GM12878 (cell line): ENCODE results near the gene BCO1. TPM values are rescaled to one million over a fixed set of nuclear protein-coding genes. Genes with fewer than 3 reads are reported as not detected.

Experiments
- ATAC-seq: fragments of 200-7000 bp; cut with Tn5 transposase; 3 replicates; pipeline ENCODE4 v1.9.1; 2020; ENCODE audit warnings: mild to moderate bottlenecking, moderate library complexity
- BruUV-seq: library from RNA; stranded (reverse); fragments of 400-500 nt; replicated peaks from 2 replicates; lab custom pipeline; 2021; lab: Mats Ljungman, UMichigan
- CTCF ChIA-PET: fragments of 300-600 bp; sonication (Branson Sonifier 250); formaldehyde crosslinking; extraction: SDS; loops from one replicate; lab custom pipeline; 2021; ENCODE audit warnings: inconsistent platforms; lab: Yijun Ruan, JAX
- POLR2A ChIA-PET: fragments of 350-600 bp; formaldehyde crosslinking; extraction: SDS; loops from one replicate; lab custom pipeline; 2021; ENCODE audit warnings: inconsistent platforms; lab: Charles Lee
- RAD21 ChIA-PET: fragments of 300-600 bp; sonication (Branson Sonifier 250); formaldehyde crosslinking; loops from one replicate; lab custom pipeline; 2023; ENCODE audit warnings: antibody characterized with exemption; ENCODE audit not compliant: unreplicated experiment; lab: Charles Lee
- SMC1A ChIA-PET: fragments of 300-600 bp; sonication (Branson Sonifier 250); formaldehyde crosslinking; loops from one replicate; lab custom pipeline; 2023; ENCODE audit not compliant: unreplicated experiment, uncharacterized antibody; lab: Charles Lee
- DNase-seq: peaks from one replicate; pipeline ENCODE4 v3.0.0-alpha.2; 2011; ENCODE audit warnings: low read depth, low spot score
- FAIRE-seq: peaks from 3 replicates; lab custom pipeline; 2011; peaks lifted over from hg19 to GRCh38; lab: Jason Lieb, UNC
- H2AFZ ChIP-seq: 2 replicates; pipeline ENCODE4 v1.6.0; 2011; ENCODE audit warnings: low read depth, low read length, control low read depth; ENCODE audit not compliant: control insufficient read depth
- H3K27ac ChIP-seq: 2 replicates; pipeline ENCODE4 v1.5.1; 2011; ENCODE audit warnings: control low read depth; ENCODE audit not compliant: control insufficient read depth, insufficient read depth
- H3K27me3 ChIP-seq, 2 experiments: replicated peaks in 1 of 2; 2 replicates each; pipeline versions ENCODE4 v1.6.0 to v1.6.1; 2011; ENCODE audit warnings: low read length in 1 of 2; ENCODE audit not compliant: control insufficient read depth in 2 of 2, insufficient read depth in 2 of 2
- H3K36me3 ChIP-seq, 2 experiments: 2 replicates each; pipeline ENCODE4 v1.5.1; 2011; ENCODE audit warnings: low read length in 1 of 2; ENCODE audit not compliant: control insufficient read depth in 2 of 2, insufficient read depth in 2 of 2
- H3K4me1 ChIP-seq: 2 replicates; pipeline ENCODE4 v1.6.1; 2011; ENCODE audit warnings: mild to moderate bottlenecking, low read length, moderate library complexity, mixed read lengths; ENCODE audit not compliant: control insufficient read depth, insufficient read depth
- H3K4me2 ChIP-seq: 2 replicates; pipeline ENCODE4 v1.6.0; 2011; ENCODE audit warnings: control low read depth; ENCODE audit not compliant: control insufficient read depth, insufficient read depth
- H3K4me3 ChIP-seq: fragments of 200-600 bp; sonication (generic); 2 replicates; pipeline ENCODE4 v1.5.1; 2016
- H3K79me2 ChIP-seq: 2 replicates; pipeline ENCODE4 v1.6.0; 2011; ENCODE audit warnings: low read length; ENCODE audit not compliant: control insufficient read depth, insufficient read depth
- H3K9ac ChIP-seq: 2 replicates; pipeline ENCODE4 v1.8.0; 2011; ENCODE audit warnings: low read length, control low read depth, mixed read lengths; ENCODE audit not compliant: control insufficient read depth, insufficient read depth
- H3K9me3 ChIP-seq: replicated peaks from 3 replicates; pipeline ENCODE4 v1.5.1; 2011; ENCODE audit warnings: mild to moderate bottlenecking, low read length; ENCODE audit not compliant: control insufficient read depth, insufficient read depth
- H4K20me1 ChIP-seq: 2 replicates; pipeline ENCODE4 v1.6.0; 2011; ENCODE audit not compliant: control insufficient read depth, insufficient read depth
- BHLHE40 ChIP-seq, 2 experiments: fragments of 450-650 bp in 1 of 2; IDR thresholded peaks; 2 replicates each; pipeline ENCODE4 v1.6.1; 2011 to 2017; ENCODE audit warnings: low read depth in 2 of 2, borderline replicate concordance in 1 of 2, improper control_type of control experiment in 1 of 2, low read length in 1 of 2, mild to moderate bottlenecking in 1 of 2
- CHD4 ChIP-seq: fragments of 200-600 bp; sonication (generic); IDR thresholded peaks from 2 replicates; pipeline ENCODE4 v1.6.1; 2016; ENCODE audit warnings: mild to moderate bottlenecking
- CREB1 ChIP-seq: IDR thresholded peaks from 2 replicates; pipeline ENCODE4 v1.6.1; 2012; ENCODE audit warnings: low read depth, mild to moderate bottlenecking, inconsistent platforms
- ESRRA ChIP-seq: IDR thresholded peaks from 2 replicates; pipeline ENCODE4 v1.6.1; 2012; ENCODE audit warnings: mild to moderate bottlenecking, low read length, improper control_type of control experiment
- MYC ChIP-seq: IDR thresholded peaks from 2 replicates; pipeline ENCODE4 v1.6.1; 2011; ENCODE audit warnings: mild to moderate bottlenecking, low read length, moderate library complexity, inconsistent platforms; ENCODE audit not compliant: insufficient read depth, insufficient replicate concordance, insufficient read length, severe bottlenecking
- NFYA ChIP-seq: IDR thresholded peaks from 2 replicates; pipeline ENCODE4 v1.6.1; 2011; ENCODE audit warnings: low read depth, mild to moderate bottlenecking, low read length, improper control_type of control experiment, borderline replicate concordance
- POLR2AphosphoS5 ChIP-seq: IDR thresholded peaks from 2 replicates; pipeline ENCODE4 v1.6.1; 2011; ENCODE audit warnings: mild to moderate bottlenecking, low read length, inconsistent platforms
- SRF ChIP-seq, 2 experiments: IDR thresholded peaks; 2 replicates each; pipeline ENCODE4 v1.6.1; 2011; ENCODE audit warnings: low read depth in 2 of 2, low read length in 2 of 2, mild to moderate bottlenecking in 1 of 2, moderate library complexity in 1 of 2
- ZSCAN29 ChIP-seq: fragments of 450-650 bp; IDR thresholded peaks from 2 replicates; pipeline ENCODE4 v1.6.1; 2017; ENCODE audit warnings: mild to moderate bottlenecking, moderate library complexity
- WGBS: methylation state at CpG from one replicate; pipeline ENCODE4 v1.1.6; 2016; ENCODE audit warnings: low lambda C conversion rate; ENCODE audit not compliant: insufficient replicate concordance, insufficient coverage; ENCODE audit errors: missing lambda C conversion rate; 5-methylcytosine and 5-hydroxymethylcytosine counted together
- in situ Hi-C: fragments of 300-500 bp; cut with MboI; formaldehyde crosslinking; loops from 9 replicates; pipeline ENCODE4 v1.14.3; 2018; ENCODE audit warnings: mixed read lengths
- intact Hi-C: fragments of 100-400 bp; cut with micrococcal nuclease; formaldehyde crosslinking; loops from one replicate; pipeline ENCODE4 v1.14.2; 2022; ENCODE audit not compliant: unreplicated experiment
- polyA plus RNA-seq, 11 experiments: library from polyadenylated mRNA; depleted of rRNA in 4 of 11; unstranded in 6 of 11; stranded (reverse) in 5 of 11; fragments of >200 nt; fragmentation: Nextera tagmentation in 4 of 11; fragmentation: Illumina TruSeq in 1 of 11; extraction: Ambion mirVana in 4 of 11; extraction: Trizol in 1 of 11; gene quantifications; 1 replicate in 1 of 11; 2 replicates in 10 of 11; pipeline versions ENCODE4 v1.2.1 to v1.2.3, GENCODE V29; 2011 to 2016; ENCODE audit warnings: inconsistent platforms in 2 of 11, missing spikeins in 2 of 11, low read depth in 1 of 11
- total RNA-seq, 4 experiments: library from RNA; depleted of rRNA in 3 of 4; stranded (reverse); fragments of >200 nt in 3 of 4; fragmentation: Illumina TruSeq in 1 of 4; extraction: Trizol in 1 of 4; gene quantifications; 2 replicates each; pipeline versions ENCODE4 v1.2.1 to v1.2.3, GENCODE V29; 2013 to 2021
- TF ChIP-seq, protein P1 (sequence below): fragments of 450-650 bp; IDR thresholded peaks from 2 replicates; pipeline ENCODE4 v1.6.1; 2017; ENCODE audit warnings: mild to moderate bottlenecking, moderate library complexity
- TF ChIP-seq, protein P2 (sequence below): fragments of 450-650 bp; IDR thresholded peaks from 2 replicates; pipeline ENCODE4 v1.6.1; 2017; ENCODE audit warnings: low read depth, mild to moderate bottlenecking, moderate library complexity

BCO1 gene
- total and polyA plus RNA-seq, 10 of the 15 experiments (the other 5 are each of a cell fraction or from before 2014, with no cell fraction given), result 0.09 to 0.21 (median 0.14) TPM; not detected in 7

DNA sequence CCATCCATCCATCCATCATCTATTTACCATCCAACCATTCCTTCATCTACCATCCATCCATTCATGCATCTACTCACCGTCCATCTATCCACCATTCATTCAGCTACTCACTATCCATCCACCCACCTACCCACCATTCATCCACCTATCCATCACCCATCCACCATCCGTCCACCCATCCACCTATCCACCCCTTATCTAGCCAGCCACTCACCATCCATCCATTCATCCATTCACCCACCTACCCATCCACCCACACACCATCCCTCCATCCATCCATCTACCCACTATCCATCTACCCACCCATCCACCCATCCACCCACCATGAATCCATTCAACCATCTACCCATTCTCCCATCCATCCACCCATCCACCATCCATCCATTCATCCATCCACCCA lies 26.6 kb downstream of the BCO1 start:
- SMC1A ChIA-PET, result no interaction called here
- H3K9ac ChIP-seq, result no peak overlapping the region
- TF ChIP-seq, protein P1, sequence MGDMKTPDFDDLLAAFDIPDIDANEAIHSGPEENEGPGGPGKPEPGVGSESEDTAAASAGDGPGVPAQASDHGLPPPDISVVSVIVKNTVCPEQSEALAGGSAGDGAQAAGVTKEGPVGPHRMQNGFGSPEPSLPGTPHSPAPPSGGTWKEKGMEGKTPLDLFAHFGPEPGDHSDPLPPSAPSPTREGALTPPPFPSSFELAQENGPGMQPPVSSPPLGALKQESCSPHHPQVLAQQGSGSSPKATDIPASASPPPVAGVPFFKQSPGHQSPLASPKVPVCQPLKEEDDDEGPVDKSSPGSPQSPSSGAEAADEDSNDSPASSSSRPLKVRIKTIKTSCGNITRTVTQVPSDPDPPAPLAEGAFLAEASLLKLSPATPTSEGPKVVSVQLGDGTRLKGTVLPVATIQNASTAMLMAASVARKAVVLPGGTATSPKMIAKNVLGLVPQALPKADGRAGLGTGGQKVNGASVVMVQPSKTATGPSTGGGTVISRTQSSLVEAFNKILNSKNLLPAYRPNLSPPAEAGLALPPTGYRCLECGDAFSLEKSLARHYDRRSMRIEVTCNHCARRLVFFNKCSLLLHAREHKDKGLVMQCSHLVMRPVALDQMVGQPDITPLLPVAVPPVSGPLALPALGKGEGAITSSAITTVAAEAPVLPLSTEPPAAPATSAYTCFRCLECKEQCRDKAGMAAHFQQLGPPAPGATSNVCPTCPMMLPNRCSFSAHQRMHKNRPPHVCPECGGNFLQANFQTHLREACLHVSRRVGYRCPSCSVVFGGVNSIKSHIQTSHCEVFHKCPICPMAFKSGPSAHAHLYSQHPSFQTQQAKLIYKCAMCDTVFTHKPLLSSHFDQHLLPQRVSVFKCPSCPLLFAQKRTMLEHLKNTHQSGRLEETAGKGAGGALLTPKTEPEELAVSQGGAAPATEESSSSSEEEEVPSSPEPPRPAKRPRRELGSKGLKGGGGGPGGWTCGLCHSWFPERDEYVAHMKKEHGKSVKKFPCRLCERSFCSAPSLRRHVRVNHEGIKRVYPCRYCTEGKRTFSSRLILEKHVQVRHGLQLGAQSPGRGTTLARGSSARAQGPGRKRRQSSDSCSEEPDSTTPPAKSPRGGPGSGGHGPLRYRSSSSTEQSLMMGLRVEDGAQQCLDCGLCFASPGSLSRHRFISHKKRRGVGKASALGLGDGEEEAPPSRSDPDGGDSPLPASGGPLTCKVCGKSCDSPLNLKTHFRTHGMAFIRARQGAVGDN, result no peak
- TF ChIP-seq MYC, result no peak
- TF ChIP-seq CREB1, result no peak
- TF ChIP-seq POLR2AphosphoS5, result no peak
- TF ChIP-seq, protein P2, sequence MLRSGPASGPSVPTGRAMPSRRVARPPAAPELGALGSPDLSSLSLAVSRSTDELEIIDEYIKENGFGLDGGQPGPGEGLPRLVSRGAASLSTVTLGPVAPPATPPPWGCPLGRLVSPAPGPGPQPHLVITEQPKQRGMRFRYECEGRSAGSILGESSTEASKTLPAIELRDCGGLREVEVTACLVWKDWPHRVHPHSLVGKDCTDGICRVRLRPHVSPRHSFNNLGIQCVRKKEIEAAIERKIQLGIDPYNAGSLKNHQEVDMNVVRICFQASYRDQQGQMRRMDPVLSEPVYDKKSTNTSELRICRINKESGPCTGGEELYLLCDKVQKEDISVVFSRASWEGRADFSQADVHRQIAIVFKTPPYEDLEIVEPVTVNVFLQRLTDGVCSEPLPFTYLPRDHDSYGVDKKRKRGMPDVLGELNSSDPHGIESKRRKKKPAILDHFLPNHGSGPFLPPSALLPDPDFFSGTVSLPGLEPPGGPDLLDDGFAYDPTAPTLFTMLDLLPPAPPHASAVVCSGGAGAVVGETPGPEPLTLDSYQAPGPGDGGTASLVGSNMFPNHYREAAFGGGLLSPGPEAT, result no peak
- TF ChIP-seq CHD4, result no peak
- no peak for TF ChIP-seq NFYA
- no peak for TF ChIP-seq BHLHE40 (IDR thresholded peaks at IDR 0.05; ENCODE audit: borderline replicate concordance in 1 of 2, low read depth in 2 of 2, low read length in 1 of 2)
- TF ChIP-seq SRF (IDR thresholded peaks at IDR 0.05; ENCODE audit: low read depth in 2 of 2, low read length in 2 of 2), result no peak
- TF ChIP-seq ESRRA, result no peak
- no peak for TF ChIP-seq ZSCAN29
- TF ChIP-seq, all 136 proteins: peak for 0
- no peaks in the 10 kb centered on the region for H3K27me3 ChIP-seq
- RAD21 ChIA-PET, result no interaction called here
- H3K9me3 ChIP-seq, result no peaks in the 10 kb centered on the region
- POLR2A ChIA-PET, result no interaction called here
- no peaks in the 10 kb centered on the region for H4K20me1 ChIP-seq
- in situ Hi-C loops, result no loop called here
- intact Hi-C loops, result loop anchor here (10.0 kb wide), 1 partner anchor 470 kb away; no protein-coding TSS in a partner anchor
- H3K4me3 ChIP-seq, result no peak overlapping the region
- WGBS, result 24% methylated on average over 2 of the region's 2 CpGs
- no peak overlapping the region for H3K27ac ChIP-seq
- no peaks in the 10 kb centered on the region for H3K36me3 ChIP-seq
- no peak overlapping the region for H3K4me2 ChIP-seq
- DNase-seq, result no peak
- no peak for ATAC-seq
- CTCF ChIA-PET, result no interaction called here
- no peaks in the 10 kb centered on the region for H3K79me2 ChIP-seq
- FAIRE-seq, result no peak
- H3K4me1 ChIP-seq, result no peaks in the 10 kb centered on the region
- H2AFZ ChIP-seq, result no peak overlapping the region
- BruUV-seq, result no TSS peak
